Measurements from ENCODE around the gene ZNF621.
A peak's percentile ranks its signal among the peaks of the same experiment; 100 is the strongest.

The ZNF621 gene

GRCh38 chr3:40494698-40495097 is 30.1 kb upstream of the ZNF621 start:
- DNase-seq (ENCODE audit: extremely low spot score), result no peak
- CTCF ChIA-PET, result no interaction called here
- POLR2A ChIA-PET, result interaction anchor here (1.4 to 2.8 kb wide), 2 partner anchors 11 to 81 kb away, joined by 3 to 15 read pairs; partner anchors contain the start of gene ZNF620
- no peak for TF ChIP-seq FOXK2 (IDR thresholded peaks at IDR 0.05)

DNA sequence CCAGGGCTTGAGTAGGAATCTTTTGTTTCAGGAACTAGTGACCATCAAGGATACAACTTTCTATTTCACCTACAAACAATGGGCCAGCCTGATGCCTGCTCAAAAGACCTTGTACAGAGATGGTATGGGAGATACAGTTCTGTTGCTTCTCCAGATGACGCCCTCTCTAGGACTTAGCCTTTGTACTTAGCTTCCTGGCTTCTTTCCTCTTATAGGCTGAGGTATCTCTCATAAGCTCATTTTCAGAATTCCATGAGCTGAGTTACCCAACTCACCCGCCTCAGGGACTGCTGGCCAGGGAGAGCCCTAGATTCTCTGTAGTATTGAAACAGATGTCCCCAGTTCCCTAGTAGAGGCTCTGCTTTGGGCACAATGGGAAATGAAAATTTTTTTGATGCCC is 27.5 kb upstream of the ZNF621 start:
- POLR2A ChIA-PET, result no interaction called here
- CTCF ChIA-PET, result no interaction called here
- DNase-seq (ENCODE audit: extremely low spot score), result no peak
- no peak for TF ChIP-seq FOXA1 (IDR thresholded peaks at IDR 0.05)
- no peak for TF ChIP-seq HDGF (IDR thresholded peaks at IDR 0.05; ENCODE audit: borderline replicate concordance)

GRCh38 chr3:40499952-40500351 is 24.8 kb upstream of the ZNF621 start:
- ChIA-PET POLR2A (interaction anchor here (1.4 kb wide), 1 partner anchor 43 kb away, joined by 3 read pairs; the partner anchor contains the start of gene RPL14), CTCF (no interaction called here)
- TF ChIP-seq L3MBTL2 (conservative IDR thresholded peaks at IDR 0.05) (no peak), HDGF (IDR thresholded peaks at IDR 0.05; ENCODE audit: borderline replicate concordance) (no peak), ELF4 (IDR thresholded peaks at IDR 0.05) (no peak), ARNT (IDR thresholded peaks at IDR 0.05) (no peak), NFRKB (IDR thresholded peaks at IDR 0.05) (no peak), LEF1 (IDR thresholded peaks at IDR 0.05; ENCODE audit: borderline replicate concordance) (no peak), FOXM1 (IDR thresholded peaks at IDR 0.05; ENCODE audit: borderline replicate concordance) (no peak), BHLHE40 (IDR thresholded peaks at IDR 0.05; ENCODE audit: borderline replicate concordance) (no peak), SUZ12 (IDR thresholded peaks at IDR 0.05) (no peak)
- DNase-seq (ENCODE audit: extremely low spot score), result no peak

DNA sequence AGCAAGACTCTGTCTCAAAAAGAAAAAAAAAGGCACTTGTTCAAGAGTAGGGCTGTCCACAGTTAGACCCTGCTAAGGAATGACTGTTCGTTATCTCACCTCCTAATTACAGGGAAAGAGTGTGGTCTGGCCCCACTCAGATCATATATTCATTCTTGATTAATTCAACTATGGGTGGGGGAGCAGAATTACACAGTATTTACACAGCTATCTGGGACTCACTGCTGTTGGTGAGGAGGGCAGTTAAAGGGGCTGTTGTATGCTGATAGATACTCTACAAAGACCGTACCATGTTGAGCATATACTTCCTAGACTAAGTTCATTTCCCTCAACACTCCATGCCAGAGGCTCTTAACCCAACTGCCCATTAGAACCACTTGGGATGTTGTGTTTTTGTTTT is 22.7 kb upstream of the ZNF621 start:
- TF ChIP-seq HDGF (IDR thresholded peaks at IDR 0.05; ENCODE audit: borderline replicate concordance), result no peak
- no peak for TF ChIP-seq FOXM1 (IDR thresholded peaks at IDR 0.05; ENCODE audit: borderline replicate concordance)
- CTCF ChIA-PET, result no interaction called here
- no peak for DNase-seq (ENCODE audit: extremely low spot score)
- POLR2A ChIA-PET, result no interaction called here

DNA sequence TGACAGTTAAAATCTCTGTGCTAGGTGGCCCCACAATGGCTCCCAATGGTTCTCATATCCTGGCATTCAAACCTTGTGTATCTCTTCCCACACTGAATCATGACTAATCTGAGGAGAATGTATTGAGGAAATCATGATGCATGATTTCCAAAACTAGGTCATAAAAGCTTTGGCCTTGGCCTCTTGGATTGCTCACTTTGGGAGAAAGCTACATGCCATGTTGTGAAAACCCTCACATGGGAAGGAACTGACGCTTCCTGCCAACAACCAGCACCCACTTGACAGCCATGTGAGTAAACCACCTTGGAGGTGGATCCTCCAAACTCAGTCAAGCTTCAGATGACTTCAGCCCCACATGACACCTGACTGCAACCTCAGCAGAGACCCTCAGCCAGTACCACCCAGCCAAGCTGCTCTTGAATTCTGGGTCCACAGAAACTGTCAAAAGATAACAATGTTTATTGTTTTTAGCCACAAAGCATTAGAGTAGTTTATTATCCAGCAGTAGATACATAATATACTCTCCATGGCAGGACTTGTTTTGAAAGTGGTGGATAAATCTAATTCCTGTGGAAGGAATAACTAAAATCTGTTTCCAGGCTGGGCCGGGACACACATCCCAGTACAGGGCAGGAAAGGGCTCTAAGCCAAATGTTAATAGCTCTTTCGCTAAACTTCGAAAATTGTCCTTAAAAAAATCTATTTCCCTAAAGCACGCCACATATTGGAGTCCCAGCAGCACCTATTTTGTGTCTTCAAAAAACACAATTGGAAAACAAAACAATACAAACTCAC is 19.9 kb upstream of the ZNF621 start:
- no peak for TF ChIP-seq L3MBTL2 (conservative IDR thresholded peaks at IDR 0.05)
- TF ChIP-seq HDGF (IDR thresholded peaks at IDR 0.05; ENCODE audit: borderline replicate concordance), result no peak
- TF ChIP-seq BHLHE40 (IDR thresholded peaks at IDR 0.05; ENCODE audit: borderline replicate concordance), result no peak
- TF ChIP-seq ZNF384 (IDR thresholded peaks at IDR 0.05), result no peak
- TF ChIP-seq ELF4 (IDR thresholded peaks at IDR 0.05), result no peak
- no peak for TF ChIP-seq NFRKB (IDR thresholded peaks at IDR 0.05)
- no peak for TF ChIP-seq FOXM1 (IDR thresholded peaks at IDR 0.05; ENCODE audit: borderline replicate concordance)
- no peak for TF ChIP-seq ARNT (IDR thresholded peaks at IDR 0.05)
- TF ChIP-seq TARDBP (IDR thresholded peaks at IDR 0.05), result no peak
- no peak for TF ChIP-seq LEF1 (IDR thresholded peaks at IDR 0.05; ENCODE audit: borderline replicate concordance)
- TF ChIP-seq SP1 (IDR thresholded peaks at IDR 0.05), result no peak
- no peak for TF ChIP-seq SUZ12 (IDR thresholded peaks at IDR 0.05)
- no peak for TF ChIP-seq PKNOX1 (IDR thresholded peaks at IDR 0.05)
- DNase-seq (ENCODE audit: extremely low spot score), result no peak
- POLR2A ChIA-PET, result interaction anchor here (0.5 to 3.7 kb wide), 10 partner anchors 9 to 52 kb away, joined by 3 to 36 read pairs (median 9); partner anchors contain the start of genes RPL14, ZNF619 and ZNF621
- CTCF ChIA-PET, result interaction anchor here (1.7 kb wide), 1 partner anchor 19 kb away, joined by 4 read pairs; no protein-coding TSS in a partner anchor

- TF ChIP-seq TARDBP (IDR thresholded peaks at IDR 0.05) (peak; percentile 68), FOXM1 (IDR thresholded peaks at IDR 0.05; ENCODE audit: borderline replicate concordance) (no peak), NFRKB (IDR thresholded peaks at IDR 0.05) (no peak), BHLHE40 (IDR thresholded peaks at IDR 0.05; ENCODE audit: borderline replicate concordance) (no peak), FOXK2 (IDR thresholded peaks at IDR 0.05) (no peak), LEF1 (IDR thresholded peaks at IDR 0.05; ENCODE audit: borderline replicate concordance) (no peak), L3MBTL2 (conservative IDR thresholded peaks at IDR 0.05) (peak; percentile 81), ELF4 (IDR thresholded peaks at IDR 0.05) (peak; percentile 42; the same call in 1 of the 2 replicates), PKNOX1 (IDR thresholded peaks at IDR 0.05) (no peak)
- POLR2A ChIA-PET, result interaction anchor here (0.5 to 3.7 kb wide), 16 partner anchors 10 to 738 kb away, joined by 3 to 36 read pairs (median 4); partner anchors contain the start of genes RPL14, ZNF619 and ZNF621
- DNase-seq (ENCODE audit: extremely low spot score), result peak; percentile 86
- CTCF ChIA-PET, result interaction anchor here (0.5 to 1.7 kb wide), 2 partner anchors 18 to 647 kb away, joined by 3 to 4 read pairs; no protein-coding TSS in a partner anchor
Observed at GRCh38 chr3:40505599-40506462, 18.9 kb upstream of the ZNF621 start, which contains the start of gene ZNF620. ZNF620 (plus strand) TSS chr3:40506039; CDS start chr3:40506353, 314 bp downstream.

All from HEK293T (cell line).